PC-9 (cell line): ENCODE results near the gene MAP2K4. TPM values are rescaled to one million over a fixed set of nuclear protein-coding genes. Genes with fewer than 3 reads are reported as not detected.

Experiments
- BruUV-seq: library from RNA; stranded (reverse); fragments of 400-500 nt; replicated peaks from 2 replicates; lab custom pipeline; 2021; lab: Mats Ljungman, UMichigan
- CTCF ChIA-PET: fragments of 300-600 bp; sonication (Branson Sonifier 250); formaldehyde crosslinking; loops from one replicate; lab custom pipeline; 2022; ENCODE audit warnings: antibody characterized with exemption; lab: Charles Lee
- POLR2A ChIA-PET: fragments of 300-600 bp; sonication (Branson Sonifier 250); formaldehyde crosslinking; loops from one replicate; lab custom pipeline; 2022; ENCODE audit warnings: antibody characterized with exemption; ENCODE audit not compliant: unreplicated experiment; lab: Charles Lee
- DNase-seq, 2 experiments: peaks; one replicate each; pipeline versions ENCODE4 v3.0.0 to v3.0.0-alpha.2; 2015 to 2022; ENCODE audit warnings: mixed read lengths in 1 of 2
- H2AFZ ChIP-seq: fragments of 200-600 bp; sonication (generic); 2 replicates; pipeline ENCODE4 v1.8.1; 2017; ENCODE audit warnings: antibody characterized with exemption
- H3F3A ChIP-seq: fragments of 200-600 bp; sonication (generic); 2 replicates; pipeline ENCODE4 v1.8.1; 2017; ENCODE audit warnings: antibody characterized with exemption, mild to moderate bottlenecking, low read depth; ENCODE audit not compliant: insufficient read depth
- H3K27ac ChIP-seq: fragments of 200-600 bp; sonication (generic); 2 replicates; pipeline ENCODE4 v1.6.1; 2016; ENCODE audit warnings: mixed run types
- H3K27me3 ChIP-seq: fragments of 200-600 bp; sonication (generic); 2 replicates; pipeline ENCODE4 v1.6.1; 2016; ENCODE audit warnings: low read depth, mixed run types; ENCODE audit not compliant: insufficient read depth
- H3K36me3 ChIP-seq: fragments of 200-600 bp; sonication (generic); 2 replicates; pipeline ENCODE4 v1.6.1; 2016; ENCODE audit warnings: low read depth, mixed run types
- H3K4me1 ChIP-seq: fragments of 200-600 bp; sonication (generic); replicated peaks from 2 replicates; pipeline ENCODE4 v1.6.1; 2016; ENCODE audit warnings: mixed run types; ENCODE audit not compliant: insufficient read depth
- H3K4me2 ChIP-seq: fragments of 200-600 bp; sonication (generic); 2 replicates; pipeline ENCODE4 v1.6.1; 2017; ENCODE audit warnings: mixed run types
- H3K4me3 ChIP-seq: fragments of 200-600 bp; sonication (generic); 2 replicates; pipeline ENCODE4 v1.6.1; 2016; ENCODE audit warnings: mixed run types
- H3K79me2 ChIP-seq: fragments of 200-600 bp; sonication (generic); 2 replicates; pipeline ENCODE4 v1.6.1; 2017; ENCODE audit warnings: low read depth, mixed run types
- H3K9me2 ChIP-seq: fragments of 200-600 bp; sonication (generic); 2 replicates; pipeline ENCODE4 v1.8.1; 2017; ENCODE audit warnings: mild to moderate bottlenecking; ENCODE audit not compliant: insufficient read depth
- H3K9me3 ChIP-seq: fragments of 200-600 bp; sonication (generic); 2 replicates; pipeline ENCODE4 v1.8.1; 2016; ENCODE audit warnings: low read depth; ENCODE audit not compliant: insufficient read depth
- H4K20me1 ChIP-seq: fragments of 200-600 bp; sonication (generic); 2 replicates; pipeline ENCODE4 v1.8.1; 2017; ENCODE audit not compliant: insufficient read depth
- EZH2 ChIP-seq: fragments of 200-600 bp; sonication (generic); IDR thresholded peaks from 2 replicates; pipeline ENCODE4 v1.8.0; 2017; ENCODE audit warnings: antibody characterized with exemption, low read depth
- intact Hi-C: fragments of 100-400 bp; cut with micrococcal nuclease; formaldehyde crosslinking; loops from one replicate; pipeline ENCODE4 v1.10.0; 2022; ENCODE audit not compliant: unreplicated experiment
- total RNA-seq: library from RNA; stranded (reverse); gene quantifications from 2 replicates; pipeline ENCODE4 v1.2.3, GENCODE V29; 2021
- TF ChIP-seq, protein P1 (sequence below): fragments of 200-600 bp; sonication (generic); conservative IDR thresholded peaks from 2 replicates; pipeline ENCODE4 v1.6.1; 2017; ENCODE audit warnings: mixed run types, antibody characterized with exemption, mild to moderate bottlenecking, moderate library complexity

MAP2K4 gene
- total RNA-seq, 1 experiment from 2014 or later, result 44.3 TPM

- TF ChIP-seq, protein P1, sequence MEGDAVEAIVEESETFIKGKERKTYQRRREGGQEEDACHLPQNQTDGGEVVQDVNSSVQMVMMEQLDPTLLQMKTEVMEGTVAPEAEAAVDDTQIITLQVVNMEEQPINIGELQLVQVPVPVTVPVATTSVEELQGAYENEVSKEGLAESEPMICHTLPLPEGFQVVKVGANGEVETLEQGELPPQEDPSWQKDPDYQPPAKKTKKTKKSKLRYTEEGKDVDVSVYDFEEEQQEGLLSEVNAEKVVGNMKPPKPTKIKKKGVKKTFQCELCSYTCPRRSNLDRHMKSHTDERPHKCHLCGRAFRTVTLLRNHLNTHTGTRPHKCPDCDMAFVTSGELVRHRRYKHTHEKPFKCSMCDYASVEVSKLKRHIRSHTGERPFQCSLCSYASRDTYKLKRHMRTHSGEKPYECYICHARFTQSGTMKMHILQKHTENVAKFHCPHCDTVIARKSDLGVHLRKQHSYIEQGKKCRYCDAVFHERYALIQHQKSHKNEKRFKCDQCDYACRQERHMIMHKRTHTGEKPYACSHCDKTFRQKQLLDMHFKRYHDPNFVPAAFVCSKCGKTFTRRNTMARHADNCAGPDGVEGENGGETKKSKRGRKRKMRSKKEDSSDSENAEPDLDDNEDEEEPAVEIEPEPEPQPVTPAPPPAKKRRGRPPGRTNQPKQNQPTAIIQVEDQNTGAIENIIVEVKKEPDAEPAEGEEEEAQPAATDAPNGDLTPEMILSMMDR, result peak; percentile 65
- TF ChIP-seq EZH2, result no peak
- Histone ChIP-seq H3K36me3 (no peaks in the 10 kb centered on the region), H3K9me2 (no peaks in the 10 kb centered on the region), H3K79me2 (no peaks in the 10 kb centered on the region), H3K9me3 (no peaks in the 10 kb centered on the region), H3K4me2 (no peak overlapping the region), H3F3A (no peaks in the 10 kb centered on the region), H3K27me3 (no peaks in the 10 kb centered on the region), H3K27ac (no peak overlapping the region), H2AFZ (no peak overlapping the region), H4K20me1 (no peaks in the 10 kb centered on the region), H3K4me1 (no peaks in the 10 kb centered on the region), H3K4me3 (no peak overlapping the region)
- ChIA-PET POLR2A (no interaction called here), CTCF (interaction anchor here (1.5 kb wide), 1 partner anchor 11 kb away, joined by 4 read pairs; the partner anchor contains the start of gene ZNF18)
- BruUV-seq, result no TSS peak
- DNase-seq, result peak; percentile 2 to 37
- intact Hi-C loops, result loop anchor here (10.0 kb wide), 2 partner anchors 1112 to 1252 kb away; partner anchors contain the start of gene TMEM220
Observed at GRCh38 chr17:11986942-11987329, 33.7 kb upstream of the MAP2K4 start.

DNA sequence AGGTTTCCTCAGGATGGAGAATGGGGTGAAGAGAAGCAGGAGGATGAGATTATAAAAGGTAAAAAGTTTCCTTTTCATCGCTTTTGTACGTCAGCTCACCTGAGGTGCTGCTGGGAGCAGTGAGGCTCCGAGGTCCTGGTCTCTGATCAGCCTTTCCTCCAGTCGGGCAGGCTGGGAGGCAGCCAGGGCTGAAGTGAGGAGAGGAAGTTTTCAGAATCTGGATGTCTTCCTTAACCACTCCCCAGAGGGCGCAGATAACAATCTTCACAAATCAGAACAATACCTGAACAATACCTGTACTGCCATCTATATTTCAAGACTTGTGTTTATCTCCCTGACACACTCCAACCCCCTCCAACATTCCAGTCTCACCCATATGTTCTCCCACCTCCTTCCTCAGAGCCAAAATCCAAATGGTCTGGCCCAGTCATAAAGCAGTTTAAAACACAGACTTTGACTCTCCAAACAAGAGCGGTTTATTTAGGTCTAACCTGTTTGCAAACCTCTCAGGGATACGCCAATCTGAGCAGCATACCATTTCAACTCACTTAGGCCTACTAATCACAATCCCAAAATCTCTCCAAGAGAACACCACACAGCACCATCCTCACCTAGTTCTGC, 30.2 kb upstream of the MAP2K4 start:
- H3K79me2 ChIP-seq, result no peaks in the 10 kb centered on the region
- H3K27ac ChIP-seq, result no peak overlapping the region
- no peaks in the 10 kb centered on the region for H4K20me1 ChIP-seq
- H3K27me3 ChIP-seq, result no peaks in the 10 kb centered on the region
- no peak overlapping the region for H3K4me2 ChIP-seq
- DNase-seq, result no peak
- TF ChIP-seq EZH2, result no peak
- TF ChIP-seq, protein P1, result no peak
- intact Hi-C loops, result no loop called here
- no peaks in the 10 kb centered on the region for H3K36me3 ChIP-seq
- H3K9me2 ChIP-seq, result no peaks in the 10 kb centered on the region
- no TSS peak for BruUV-seq
- H2AFZ ChIP-seq, result no peak overlapping the region
- CTCF ChIA-PET, result no interaction called here
- POLR2A ChIA-PET, result no interaction called here
- H3K9me3 ChIP-seq, result no peaks in the 10 kb centered on the region
- no peaks in the 10 kb centered on the region for H3F3A ChIP-seq
- H3K4me3 ChIP-seq, result no peak overlapping the region
- no peaks in the 10 kb centered on the region for H3K4me1 ChIP-seq

GRCh38 chr17:11991461-11991860, 29.2 kb upstream of the MAP2K4 start:
- no peaks in the 10 kb centered on the region for H3K9me2 ChIP-seq
- no peaks in the 10 kb centered on the region for H3K79me2 ChIP-seq
- intact Hi-C loops, result no loop called here
- H3K27ac ChIP-seq, result no peak overlapping the region
- no peaks in the 10 kb centered on the region; the same call in 1 of the 2 replicates for H3K4me1 ChIP-seq
- no peak overlapping the region for H3K4me3 ChIP-seq
- CTCF ChIA-PET, result no interaction called here
- no peaks in the 10 kb centered on the region for H4K20me1 ChIP-seq
- no peaks in the 10 kb centered on the region for H3F3A ChIP-seq
- no peaks in the 10 kb centered on the region for H3K27me3 ChIP-seq
- DNase-seq, result no peak
- no peak overlapping the region for H2AFZ ChIP-seq
- no TSS peak for BruUV-seq
- no peaks in the 10 kb centered on the region for H3K9me3 ChIP-seq
- no peak overlapping the region for H3K4me2 ChIP-seq
- POLR2A ChIA-PET, result no interaction called here
- no peak for TF ChIP-seq EZH2
- TF ChIP-seq, protein P1, result no peak
- H3K36me3 ChIP-seq, result no peaks in the 10 kb centered on the region
